ENCODE results near the gene CYP2J2.

DNA sequence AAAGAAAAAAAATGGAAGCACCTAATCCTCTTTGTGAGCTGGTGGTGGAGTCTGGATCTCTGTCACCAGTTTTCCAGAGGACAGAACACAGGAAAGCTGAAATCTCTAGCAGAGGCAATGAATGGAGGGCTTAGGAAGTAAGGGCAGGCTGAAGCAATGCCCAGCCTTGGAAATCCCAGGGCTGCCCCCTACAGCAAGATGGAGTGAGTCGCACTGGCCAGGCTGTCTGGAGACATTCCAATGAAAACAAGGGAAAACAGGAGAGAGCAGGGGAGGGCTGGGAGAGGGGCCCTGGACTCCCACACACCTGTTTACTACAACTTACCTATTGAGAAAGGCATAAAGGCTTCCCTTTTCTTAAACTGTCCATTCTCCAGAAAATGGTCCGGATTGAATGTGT, 25.9 kb downstream of the CYP2J2 start:
- TF ChIP-seq, protein P1, sequence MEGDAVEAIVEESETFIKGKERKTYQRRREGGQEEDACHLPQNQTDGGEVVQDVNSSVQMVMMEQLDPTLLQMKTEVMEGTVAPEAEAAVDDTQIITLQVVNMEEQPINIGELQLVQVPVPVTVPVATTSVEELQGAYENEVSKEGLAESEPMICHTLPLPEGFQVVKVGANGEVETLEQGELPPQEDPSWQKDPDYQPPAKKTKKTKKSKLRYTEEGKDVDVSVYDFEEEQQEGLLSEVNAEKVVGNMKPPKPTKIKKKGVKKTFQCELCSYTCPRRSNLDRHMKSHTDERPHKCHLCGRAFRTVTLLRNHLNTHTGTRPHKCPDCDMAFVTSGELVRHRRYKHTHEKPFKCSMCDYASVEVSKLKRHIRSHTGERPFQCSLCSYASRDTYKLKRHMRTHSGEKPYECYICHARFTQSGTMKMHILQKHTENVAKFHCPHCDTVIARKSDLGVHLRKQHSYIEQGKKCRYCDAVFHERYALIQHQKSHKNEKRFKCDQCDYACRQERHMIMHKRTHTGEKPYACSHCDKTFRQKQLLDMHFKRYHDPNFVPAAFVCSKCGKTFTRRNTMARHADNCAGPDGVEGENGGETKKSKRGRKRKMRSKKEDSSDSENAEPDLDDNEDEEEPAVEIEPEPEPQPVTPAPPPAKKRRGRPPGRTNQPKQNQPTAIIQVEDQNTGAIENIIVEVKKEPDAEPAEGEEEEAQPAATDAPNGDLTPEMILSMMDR (IDR thresholded peaks at IDR 0.05; ENCODE audit: low read depth, low read length): no peak
- TF ChIP-seq, protein P2, sequence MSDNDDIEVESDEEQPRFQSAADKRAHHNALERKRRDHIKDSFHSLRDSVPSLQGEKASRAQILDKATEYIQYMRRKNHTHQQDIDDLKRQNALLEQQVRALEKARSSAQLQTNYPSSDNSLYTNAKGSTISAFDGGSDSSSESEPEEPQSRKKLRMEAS (IDR thresholded peaks at IDR 0.05; ENCODE audit: low read depth, low read length): no peak
